Frontal cortex (tissue), 4 donors: ENCODE data around the gene STK10. TPM values are rescaled to one million over a fixed set of nuclear protein-coding genes. Genes with fewer than 3 reads are reported as not detected.
A peak's percentile ranks its signal among the peaks of the same experiment; 100 is the strongest.

Source experiments
- DNase-seq, 2 donors: peaks; one replicate each; pipeline ENCODE4 v3.0.0; 2012; ENCODE audit warnings: low spot score in 2 of 2
- FAIRE-seq: peaks from 2 replicates; lab custom pipeline; 2012; peaks lifted over from hg19 to GRCh38; lab: Jason Lieb, UNC
- total RNA-seq: library from RNA; depleted of rRNA; stranded (reverse); fragments of >200 nt; gene quantifications from one replicate; pipeline ENCODE4 v1.2.3, GENCODE V29; 2014
- donor health status: control.
- donor health status: control.
- donor health status: control.

The STK10 gene
- total RNA-seq, 1 donor from 2014 or later: 4.5 TPM

GRCh38 chr5:172146748-172147092 lies 41.3 kb downstream of the STK10 start:
- no peak for FAIRE-seq
- DNase-seq: no peak

DNA sequence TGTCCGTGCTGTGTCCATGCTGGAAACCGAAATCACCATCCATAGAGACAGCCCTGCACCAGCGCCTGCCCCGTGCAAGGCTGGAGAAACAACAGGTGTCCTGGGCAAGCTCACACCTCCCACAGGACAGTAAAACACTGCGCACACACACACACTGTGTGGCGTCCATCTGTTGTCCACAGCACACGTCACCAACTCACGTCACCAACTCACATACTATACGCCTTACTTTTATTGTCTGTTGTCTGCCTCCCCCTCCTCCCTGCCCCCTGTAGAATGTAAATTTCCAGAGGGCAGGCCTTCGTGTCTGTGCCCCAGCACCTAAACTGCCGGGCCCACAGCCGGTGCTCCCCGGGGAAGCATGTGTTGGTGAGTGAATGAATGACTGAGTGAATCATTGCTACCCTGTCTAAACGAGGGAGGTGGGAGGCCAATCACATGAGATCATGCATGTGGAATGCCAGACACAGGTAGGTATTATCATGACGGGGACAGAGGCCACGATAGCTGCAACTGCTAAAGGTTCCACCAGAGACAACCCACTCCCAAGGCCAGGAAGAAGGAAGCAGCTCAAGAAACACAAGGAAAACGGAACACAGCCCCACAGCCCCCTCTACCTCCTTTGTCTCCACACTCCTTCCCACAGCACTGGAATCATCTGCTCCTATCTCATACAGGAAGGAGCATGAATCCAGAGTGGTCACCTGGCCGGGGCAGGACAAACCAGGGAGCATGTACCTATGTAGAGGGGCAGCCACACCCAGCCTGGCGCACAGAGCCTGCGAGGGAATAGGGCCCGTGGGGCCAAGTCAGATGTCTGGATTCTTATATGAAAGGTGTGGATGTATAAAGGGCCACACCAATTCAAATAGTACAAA lies 41.9 kb downstream of the STK10 start:
- FAIRE-seq (no peak), DNase-seq (peak in 1 of 2 donors; percentile 48)

- DNase-seq: peak in 1 of 2 donors; percentile 38
- no peak for FAIRE-seq
These were observed 42.8 kb downstream of the STK10 start for GRCh38 chr5:172144931-172145869.

DNA sequence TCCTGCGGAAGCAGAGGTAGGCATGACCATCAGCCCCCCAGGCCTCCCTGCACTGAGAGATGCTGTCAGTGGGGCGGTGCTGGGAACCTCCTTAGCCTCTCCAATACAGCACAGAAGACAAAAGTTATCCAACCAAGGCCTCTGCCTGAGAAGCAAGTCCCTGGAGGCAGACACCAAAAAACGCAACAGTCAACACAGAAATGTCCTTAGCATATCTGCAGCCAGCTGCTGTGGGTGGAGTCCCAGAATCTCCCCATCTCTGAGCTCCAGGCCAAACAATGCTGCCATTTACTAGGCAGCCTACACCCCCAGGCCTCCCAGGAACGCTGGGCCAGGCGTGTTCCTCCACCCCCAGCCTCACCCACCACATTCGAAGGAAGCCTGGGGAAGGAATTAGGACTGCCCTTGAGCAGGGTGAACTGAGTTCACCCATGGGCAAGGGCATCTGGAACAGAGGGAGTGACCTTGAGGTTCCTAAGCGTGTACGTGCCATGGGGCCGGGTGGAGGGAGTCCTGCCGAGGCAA lies 43.7 kb downstream of the STK10 start:
- no peak for FAIRE-seq

DNA sequence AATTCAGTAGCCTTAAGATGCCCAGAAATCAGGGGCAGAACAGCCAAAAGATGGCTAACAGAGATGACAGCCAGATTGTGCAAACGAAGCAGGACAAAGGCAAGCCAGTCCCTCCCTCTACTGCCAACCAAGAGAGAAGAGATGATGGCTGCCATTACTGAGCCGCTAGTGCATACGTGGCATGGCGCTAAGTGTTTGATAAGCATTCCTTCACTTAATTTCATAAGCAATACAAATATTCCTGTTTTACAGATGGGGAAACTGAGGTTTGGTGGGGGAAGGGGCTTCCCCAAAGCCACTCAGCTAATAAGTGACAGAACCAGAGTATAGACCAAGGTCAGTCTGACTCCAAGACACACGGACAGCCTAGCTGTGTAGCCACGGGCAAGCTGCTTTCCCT lies 44.1 kb downstream of the STK10 start:
- DNase-seq (no peak), FAIRE-seq (no peak)

More for the DNA sequence above, 43.7 kb downstream of the STK10 start:
- peak; percentile 38 to 49 for DNase-seq

DNA sequence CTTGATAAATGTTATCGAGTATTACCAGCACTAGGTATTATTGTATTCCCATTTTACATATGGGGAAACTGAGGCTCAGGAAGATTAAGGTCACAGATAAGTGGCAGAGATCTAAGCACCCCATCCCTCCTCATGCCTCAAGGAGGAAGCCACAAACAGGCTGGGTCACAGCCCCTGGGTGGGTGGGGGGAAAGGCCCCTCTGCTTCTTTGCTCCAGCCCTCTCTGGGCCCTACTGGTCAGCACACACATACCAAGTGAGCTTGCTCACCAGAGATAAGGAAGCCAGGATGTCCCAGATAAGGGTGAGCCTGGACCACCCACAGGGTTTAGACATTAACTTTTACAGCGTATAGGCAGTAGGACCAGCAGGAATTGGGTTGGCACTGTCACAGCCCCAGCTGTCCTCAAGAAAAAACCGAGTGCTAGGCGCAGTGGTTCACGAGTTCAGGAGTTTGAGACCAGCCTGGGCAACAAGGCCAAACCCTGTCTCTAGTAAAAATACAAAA lies 45.3 kb downstream of the STK10 start:
- no peak for FAIRE-seq
- DNase-seq: no peak

DNA sequence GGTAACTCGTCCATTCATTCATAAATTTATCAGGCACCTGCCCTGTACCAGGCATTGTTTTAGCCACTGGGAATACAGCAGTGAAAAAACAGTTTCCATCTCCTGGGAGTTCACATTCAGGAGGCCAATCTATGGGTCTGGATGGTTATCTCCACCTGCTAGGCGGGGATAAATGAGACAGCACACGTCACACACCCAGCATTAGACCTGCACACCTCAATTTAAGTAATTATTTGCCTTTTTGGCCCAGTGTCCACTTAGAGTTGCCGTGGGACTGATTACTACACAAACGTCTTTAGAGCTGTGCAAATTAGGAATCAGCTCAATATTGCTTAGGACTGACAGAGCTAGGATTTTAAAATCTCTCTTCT lies 46.1 kb downstream of the STK10 start:
- FAIRE-seq (no peak), DNase-seq (no peak)

DNA sequence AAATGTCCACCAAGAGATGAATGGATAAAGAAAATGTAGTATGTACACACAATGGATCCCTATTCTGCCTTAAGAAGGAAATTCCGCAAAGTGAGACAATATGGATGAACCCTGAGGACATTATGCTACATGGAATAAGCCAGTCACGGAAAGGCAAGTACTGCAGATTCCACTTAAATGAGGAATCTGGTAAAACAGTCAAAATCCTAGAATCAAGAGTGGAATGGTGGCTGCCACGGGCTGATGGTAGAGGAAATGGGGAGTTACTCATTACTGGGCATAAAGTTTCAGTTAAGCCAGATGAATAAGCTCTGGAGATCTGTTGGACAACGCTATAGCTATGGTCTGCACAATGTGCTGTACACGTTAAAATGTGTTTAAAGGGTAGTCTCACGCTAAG lies 47.2 kb downstream of the STK10 start:
- DNase-seq (no peak), FAIRE-seq (no peak)

DNA sequence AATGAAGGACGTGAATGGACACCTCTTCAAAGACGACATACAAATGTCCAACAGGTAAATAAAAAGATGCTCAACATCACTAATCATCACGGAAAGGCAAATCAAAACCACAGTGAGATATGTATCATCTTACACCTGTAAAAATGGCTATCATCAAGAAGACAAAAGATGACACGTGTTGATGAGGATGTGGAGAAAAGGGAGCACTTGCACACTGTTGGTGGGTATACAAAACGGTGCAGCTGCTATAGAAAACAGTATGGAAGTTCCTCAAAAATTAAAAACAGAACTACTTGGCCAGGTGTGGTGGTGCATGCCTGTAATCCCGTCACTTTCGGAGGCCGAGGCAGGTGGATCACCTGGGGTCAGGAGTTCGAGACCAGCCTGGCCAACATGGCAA lies 47.9 kb downstream of the STK10 start:
- FAIRE-seq (no peak), DNase-seq (no peak)

- FAIRE-seq: no peak
- DNase-seq: no peak
These were observed 51.0 kb downstream of the STK10 start for GRCh38 chr5:172137046-172137445.

DNA sequence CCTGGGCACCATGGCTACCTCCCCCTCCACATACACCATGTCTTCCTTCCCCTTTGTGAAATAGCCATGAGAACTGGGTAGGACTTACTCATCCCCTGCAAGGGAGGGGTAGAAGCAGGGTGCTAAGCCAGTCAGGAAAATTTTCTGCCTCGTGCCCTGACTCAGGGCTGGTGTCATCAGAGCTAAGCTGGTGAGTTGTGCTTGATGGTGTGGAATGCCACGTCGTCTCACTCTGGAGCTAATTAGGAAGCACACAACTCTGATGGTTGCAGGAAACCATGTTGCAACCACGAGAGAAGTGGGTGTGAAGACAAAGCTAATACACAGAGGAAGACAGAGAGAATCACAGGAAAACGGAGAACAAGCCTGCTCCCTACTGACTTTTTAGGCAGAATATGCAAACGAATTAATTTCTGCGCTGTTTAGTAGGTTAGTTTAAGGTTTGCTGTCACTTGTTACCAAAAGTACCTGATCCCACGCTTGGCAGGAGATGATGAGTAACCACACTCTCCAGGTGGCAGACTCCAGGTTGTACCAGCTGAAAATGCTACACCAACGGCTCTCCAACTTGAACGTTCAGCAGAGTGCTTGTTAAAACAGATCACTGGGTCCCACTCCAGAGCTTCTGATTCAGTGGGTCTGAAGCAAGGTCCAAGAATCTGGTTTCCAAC lies 54.5 kb downstream of the STK10 start:
- FAIRE-seq (no peak), DNase-seq (no peak)

- DNase-seq: no peak
- FAIRE-seq: no peak
These were observed 56.3 kb downstream of the STK10 start for GRCh38 chr5:172131690-172132089.

DNA sequence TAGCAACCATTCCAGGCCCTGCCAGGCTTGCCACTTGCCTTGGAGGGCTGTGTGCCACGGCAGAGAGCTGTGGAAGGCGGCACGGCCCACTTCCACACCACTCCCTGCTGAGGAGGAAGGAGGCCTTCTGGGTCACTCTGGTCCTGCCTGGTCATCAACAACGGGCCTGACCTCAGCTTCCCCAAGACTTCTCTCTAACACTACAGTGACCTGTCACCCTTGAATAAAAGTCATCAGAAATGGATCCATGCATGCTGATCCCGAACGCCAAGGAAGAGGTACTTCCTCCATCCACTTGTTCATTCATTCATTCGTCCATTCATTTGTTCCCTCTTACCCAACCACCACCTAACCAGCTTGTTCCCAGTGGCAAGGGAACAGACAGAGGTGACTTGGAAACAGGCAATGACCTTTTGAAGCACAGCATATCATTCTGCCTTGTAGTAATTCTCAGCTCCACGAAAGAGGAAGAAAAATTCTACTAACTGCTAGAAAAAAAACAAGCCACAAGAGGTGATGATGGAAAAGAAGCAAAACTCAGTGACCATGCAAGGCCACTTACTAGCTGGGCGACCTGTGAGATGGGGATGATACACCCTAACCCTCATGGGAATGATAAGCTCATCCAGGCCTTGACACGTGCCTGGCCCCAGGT lies 58.6 kb downstream of the STK10 start:
- no peak for FAIRE-seq
- no peak for DNase-seq

- FAIRE-seq: no peak
These were observed 60.4 kb downstream of the STK10 start for GRCh38 chr5:172127581-172127980.

DNA sequence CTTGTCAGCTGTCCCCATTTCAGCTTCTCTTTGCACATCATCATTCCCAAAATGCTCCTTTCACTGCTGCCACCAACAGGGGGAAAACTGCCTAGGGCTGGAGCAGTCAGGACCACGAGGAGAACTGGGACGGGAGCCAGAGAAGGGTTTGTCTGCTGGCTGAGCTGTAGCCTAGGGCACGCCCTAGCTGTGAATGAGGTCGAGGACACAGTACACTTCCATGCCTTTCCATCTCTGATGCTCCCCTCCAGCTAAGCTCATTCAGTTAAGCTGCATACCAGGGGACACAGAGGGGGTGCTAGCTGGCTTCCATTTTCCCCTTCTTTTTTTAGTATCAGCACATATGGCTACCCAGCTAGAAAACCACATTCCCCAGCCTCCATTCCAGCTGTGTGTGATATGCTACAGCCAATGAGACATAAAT lies 64.7 kb downstream of the STK10 start:
- no peak for FAIRE-seq
- DNase-seq: peak; percentile 44 to 52

More at GRCh38 chr5:172127581-172127980, 60.4 kb downstream of the STK10 start:
- no peak for DNase-seq

GRCh38 chr5:172119921-172120688 lies 67.9 kb downstream of the STK10 start:
- FAIRE-seq: no peak
- DNase-seq: no peak

DNA sequence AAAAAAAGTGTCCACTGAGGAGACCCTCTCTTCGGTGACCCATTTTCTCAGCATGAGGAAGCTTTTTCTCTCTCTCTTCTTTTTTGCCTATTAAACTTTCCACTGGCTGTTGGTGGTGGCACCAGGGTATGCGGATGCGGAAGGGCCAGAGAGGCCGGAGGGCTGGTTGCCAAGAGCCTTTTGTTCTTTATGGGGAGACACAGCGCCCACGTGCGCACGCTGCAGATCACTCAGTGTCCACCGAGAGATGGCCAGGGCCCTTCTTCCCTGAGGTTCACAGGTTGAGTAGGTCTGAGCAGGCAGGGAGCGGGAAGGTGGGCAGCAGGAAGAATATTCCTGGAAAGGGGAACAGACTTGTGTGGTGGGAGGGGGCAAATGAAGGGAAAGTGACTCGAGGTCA lies 69.1 kb downstream of the STK10 start:
- DNase-seq: no peak
- FAIRE-seq: no peak

GRCh38 chr5:172117977-172118701 lies 69.9 kb downstream of the STK10 start:
- FAIRE-seq: no peak

More at GRCh38 chr5:172117977-172118701, 69.9 kb downstream of the STK10 start:
- DNase-seq: no peak
